Skeletal muscle cell (primary cell): ENCODE data around the gene TMEM132C.

Source experiments
- DNase-seq: peaks from one replicate; pipeline ENCODE4 v3.0.0-alpha.2; 2010; ENCODE audit warnings: low read depth
- H3K4me3 ChIP-seq: 2 replicates; pipeline ENCODE4 v1.5.1; 2011; ENCODE audit warnings: low read depth, mild to moderate bottlenecking, control low read depth, low read length, moderate library complexity

Gene TMEM132C

GRCh38 chr12:128336204-128337070 is 69.5 kb downstream of the TMEM132C start:
- DNase-seq, result no peak
- no peak overlapping the region for H3K4me3 ChIP-seq

- no peak for DNase-seq
- no peak overlapping the region for H3K4me3 ChIP-seq
Observed at GRCh38 chr12:128337071-128337345, 70.0 kb downstream of the TMEM132C start.

- H3K4me3 ChIP-seq, result no peak overlapping the region
- DNase-seq, result no peak
Observed at GRCh38 chr12:128337431-128338170, 70.6 kb downstream of the TMEM132C start.

GRCh38 chr12:128338386-128339125 is 71.6 kb downstream of the TMEM132C start:
- H3K4me3 ChIP-seq, result no peak overlapping the region
- DNase-seq, result no peak

GRCh38 chr12:128339126-128339520 is 72.2 kb downstream of the TMEM132C start:
- no peak overlapping the region for H3K4me3 ChIP-seq
- no peak for DNase-seq

- no peak overlapping the region for H3K4me3 ChIP-seq
- DNase-seq, result no peak
Observed at GRCh38 chr12:128339631-128340030, 72.7 kb downstream of the TMEM132C start.

GRCh38 chr12:128353301-128353700 is 86.3 kb downstream of the TMEM132C start:
- no peak overlapping the region for H3K4me3 ChIP-seq
- DNase-seq, result no peak

GRCh38 chr12:128356547-128356946 is 89.6 kb downstream of the TMEM132C start:
- H3K4me3 ChIP-seq, result no peak overlapping the region
- DNase-seq, result no peak

- no peak overlapping the region for H3K4me3 ChIP-seq
- DNase-seq, result no peak
Observed at GRCh38 chr12:128361400-128361995, 94.5 kb downstream of the TMEM132C start.

GRCh38 chr12:128365032-128365431 is 98.1 kb downstream of the TMEM132C start:
- DNase-seq, result no peak

GRCh38 chr12:128365651-128366231 is 98.8 kb downstream of the TMEM132C start:
- no peak for DNase-seq
- no peak overlapping the region for H3K4me3 ChIP-seq

More at GRCh38 chr12:128365032-128365431, 98.1 kb downstream of the TMEM132C start:
- H3K4me3 ChIP-seq, result no peak overlapping the region

GRCh38 chr12:128367961-128368360 is 101.0 kb downstream of the TMEM132C start:
- H3K4me3 ChIP-seq, result no peak overlapping the region
- no peak for DNase-seq

- DNase-seq, result no peak
- no peak overlapping the region for H3K4me3 ChIP-seq
Observed at GRCh38 chr12:128381541-128381940, 114.6 kb downstream of the TMEM132C start.

GRCh38 chr12:128381946-128382345 is 115.0 kb downstream of the TMEM132C start:
- H3K4me3 ChIP-seq, result no peak overlapping the region
- no peak for DNase-seq

GRCh38 chr12:128382946-128383345 is 116.0 kb downstream of the TMEM132C start:
- DNase-seq, result no peak
- H3K4me3 ChIP-seq, result no peak overlapping the region

GRCh38 chr12:128383357-128383937 is 116.5 kb downstream of the TMEM132C start:
- H3K4me3 ChIP-seq, result no peak overlapping the region
- DNase-seq, result no peak

GRCh38 chr12:128385736-128386135 is 118.8 kb downstream of the TMEM132C start:
- H3K4me3 ChIP-seq, result no peak overlapping the region
- DNase-seq, result no peak

- no peak overlapping the region for H3K4me3 ChIP-seq
- no peak for DNase-seq
Observed at GRCh38 chr12:128387811-128388422, 120.9 kb downstream of the TMEM132C start.
